Activated CD8-positive, alpha-beta T cell treated with anti-CD3 and anti-CD28 coated beads, Interleukin-2, amount 10 ng/mL, durations not matched to agents 7 days and 5 days (primary cell): ENCODE results near the gene NECTIN2. TPM values are rescaled to one million over a fixed set of nuclear protein-coding genes. Genes with fewer than 3 reads are reported as not detected.
"Not testable (repeated sequence)": the region's sequence is repeated elsewhere in the genome, so short reads cannot be mapped to it uniquely, and the experiment has no call there.

Experiments used
- ATAC-seq: fragments of 150-1000 bp; cut with Tn5 transposase; one replicate; pipeline ENCODE4 v1.10.0; 2021; ENCODE audit warnings: moderate library complexity
- CTCF ChIA-PET: fragments of 350-600 bp; sonication (Branson Sonifier 250); formaldehyde crosslinking; loops from one replicate; lab custom pipeline; 2021; ENCODE audit warnings: antibody characterized with exemption; lab: Charles Lee
- POLR2A ChIA-PET: fragments of 350-600 bp; sonication (Branson Sonifier 250); formaldehyde crosslinking; loops from one replicate; lab custom pipeline; 2021; ENCODE audit warnings: antibody characterized with exemption; lab: Charles Lee
- DNase-seq: peaks from one replicate; pipeline ENCODE4 v3.0.0-alpha.2; 2020
- H3K27ac Mint-ChIP-seq: one replicate; pipeline ENCODE4 v1.8.0; 2021; ENCODE audit warnings: mild to moderate bottlenecking, mixed read lengths
- H3K27me3 Mint-ChIP-seq: one replicate; pipeline ENCODE4 v1.8.0; 2021; ENCODE audit warnings: low read depth, mixed read lengths
- H3K36me3 Mint-ChIP-seq: one replicate; pipeline ENCODE4 v1.8.0; 2021; ENCODE audit warnings: low read depth, mixed read lengths
- H3K4me1 Mint-ChIP-seq: one replicate; pipeline ENCODE4 v1.8.0; 2021; ENCODE audit warnings: low read depth, mixed read lengths
- H3K4me3 Mint-ChIP-seq: one replicate; pipeline ENCODE4 v1.8.0; 2021; ENCODE audit warnings: mild to moderate bottlenecking, mixed read lengths
- H3K9me3 Mint-ChIP-seq: one replicate; pipeline ENCODE4 v1.8.0; 2022; ENCODE audit warnings: mixed read lengths; ENCODE audit not compliant: insufficient read depth
- total RNA-seq, 2 experiments: library from RNA; stranded (reverse); gene quantifications; one replicate each; pipeline ENCODE4 v1.2.3, GENCODE V29; 2021

The NECTIN2 gene
- total RNA-seq, 2 experiments from 2014 or later: 0.26 to 0.31 TPM

GRCh38 chr19:44861576-44861975 is 15.5 kb downstream of the NECTIN2 start:
- H3K4me1 Mint-ChIP-seq, ATAC-seq, H3K27me3 Mint-ChIP-seq, H3K9me3 Mint-ChIP-seq, H3K27ac Mint-ChIP-seq, H3K36me3 Mint-ChIP-seq, POLR2A ChIA-PET, CTCF ChIA-PET, DNase-seq, H3K4me3 Mint-ChIP-seq: not testable (repeated sequence)

- no peaks in the 10 kb centered on the region for H3K4me1 Mint-ChIP-seq
- CTCF ChIA-PET: no interaction called here
- peaks cover 5% of the 10 kb centered on the region for H3K27me3 Mint-ChIP-seq
- no peaks in the 10 kb centered on the region for H3K9me3 Mint-ChIP-seq
- DNase-seq (no peak), ATAC-seq (no peak)
- H3K4me3 Mint-ChIP-seq: no peak overlapping the region
- H3K27ac Mint-ChIP-seq: no peak overlapping the region
- POLR2A ChIA-PET: no interaction called here
- H3K36me3 Mint-ChIP-seq: no peaks in the 10 kb centered on the region
These were observed 17.9 kb downstream of the NECTIN2 start for GRCh38 chr19:44863990-44864389.

GRCh38 chr19:44865196-44865767 is 19.2 kb downstream of the NECTIN2 start:
- DNase-seq (no peak), ATAC-seq (no peak)
- no peaks in the 10 kb centered on the region for H3K9me3 Mint-ChIP-seq
- H3K4me1 Mint-ChIP-seq: no peaks in the 10 kb centered on the region
- CTCF ChIA-PET: no interaction called here
- H3K27ac Mint-ChIP-seq: no peak overlapping the region
- H3K4me3 Mint-ChIP-seq: no peak overlapping the region
- peaks cover 5% of the 10 kb centered on the region for H3K27me3 Mint-ChIP-seq
- no peaks in the 10 kb centered on the region for H3K36me3 Mint-ChIP-seq
- POLR2A ChIA-PET: no interaction called here

GRCh38 chr19:44866664-44867063 is 20.6 kb downstream of the NECTIN2 start:
- POLR2A ChIA-PET: no interaction called here
- CTCF ChIA-PET: no interaction called here
- H3K27ac Mint-ChIP-seq: no peak overlapping the region
- ATAC-seq: no peak
- H3K36me3 Mint-ChIP-seq: no peaks in the 10 kb centered on the region
- H3K4me1 Mint-ChIP-seq: no peaks in the 10 kb centered on the region
- DNase-seq: no peak
- no peaks in the 10 kb centered on the region for H3K9me3 Mint-ChIP-seq
- no peak overlapping the region for H3K4me3 Mint-ChIP-seq
- H3K27me3 Mint-ChIP-seq: no peaks in the 10 kb centered on the region

GRCh38 chr19:44867578-44867977 is 21.5 kb downstream of the NECTIN2 start:
- Mint-ChIP-seq H3K27me3 (no peaks in the 10 kb centered on the region), H3K36me3 (no peaks in the 10 kb centered on the region), H3K4me3 (no peak overlapping the region), H3K9me3 (no peaks in the 10 kb centered on the region), H3K27ac (no peak overlapping the region), H3K4me1 (no peaks in the 10 kb centered on the region)
- ChIA-PET CTCF (no interaction called here), POLR2A (no interaction called here)
- DNase-seq (no peak), ATAC-seq (no peak)

DNA sequence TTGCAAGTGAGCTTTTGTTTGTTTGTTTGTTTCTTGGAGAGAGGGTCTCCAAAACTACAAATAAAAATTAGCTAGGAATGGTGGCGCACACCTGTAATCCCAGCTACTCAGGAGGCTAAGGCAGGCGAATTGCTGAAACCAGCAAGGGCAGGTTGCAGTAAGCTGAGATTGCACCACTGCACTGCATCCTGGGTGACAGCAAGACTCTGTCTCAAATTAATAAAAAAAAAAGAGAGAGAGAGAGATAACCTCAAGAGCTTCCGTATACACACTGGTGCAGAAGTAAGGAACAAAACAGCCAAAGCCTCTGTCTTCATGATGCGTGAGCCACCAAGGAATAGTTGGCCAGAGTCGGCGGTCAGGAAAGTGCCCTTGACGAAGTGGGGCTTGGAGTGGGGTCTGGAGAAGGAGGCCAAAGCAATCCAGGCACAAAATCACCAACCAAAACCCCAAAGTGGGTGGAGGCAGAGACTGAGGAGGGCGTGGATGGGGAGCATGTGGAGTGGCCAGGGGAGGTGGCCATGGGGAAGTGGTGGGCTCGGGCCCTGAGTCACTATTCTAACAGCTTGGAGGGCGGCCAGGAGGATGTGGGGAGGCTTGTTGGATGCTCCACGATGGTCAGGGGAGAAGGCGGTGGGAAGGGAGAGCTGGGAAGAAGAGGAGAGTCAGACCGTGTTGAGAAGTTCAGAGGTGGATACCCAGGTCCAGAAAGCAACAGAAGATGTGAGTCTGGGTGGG is 23.8 kb downstream of the NECTIN2 start:
- no peaks in the 10 kb centered on the region for H3K27me3 Mint-ChIP-seq
- ChIA-PET CTCF (interaction anchor here (0.9 kb wide), 1 partner anchor 146 kb away, joined by 4 read pairs; no protein-coding TSS in a partner anchor), POLR2A (no interaction called here)
- DNase-seq (no peak), ATAC-seq (no peak)
- no peak overlapping the region for H3K27ac Mint-ChIP-seq
- no peaks in the 10 kb centered on the region for H3K9me3 Mint-ChIP-seq
- H3K4me1 Mint-ChIP-seq: no peaks in the 10 kb centered on the region
- no peak overlapping the region for H3K4me3 Mint-ChIP-seq
- H3K36me3 Mint-ChIP-seq: no peaks in the 10 kb centered on the region

GRCh38 chr19:44871809-44872208 is 25.7 kb downstream of the NECTIN2 start:
- H3K9me3 Mint-ChIP-seq: no peaks in the 10 kb centered on the region
- H3K36me3 Mint-ChIP-seq: no peaks in the 10 kb centered on the region
- ATAC-seq: no peak
- CTCF ChIA-PET: no interaction called here
- H3K27me3 Mint-ChIP-seq: no peaks in the 10 kb centered on the region
- H3K4me3 Mint-ChIP-seq: no peak overlapping the region
- DNase-seq: no peak
- H3K4me1 Mint-ChIP-seq: peaks cover under 1% of the 10 kb centered on the region
- H3K27ac Mint-ChIP-seq: no peak overlapping the region
- POLR2A ChIA-PET: interaction anchor here (0.6 kb wide), 1 partner anchor 1109 kb away, joined by 3 read pairs; no protein-coding TSS in a partner anchor

DNA sequence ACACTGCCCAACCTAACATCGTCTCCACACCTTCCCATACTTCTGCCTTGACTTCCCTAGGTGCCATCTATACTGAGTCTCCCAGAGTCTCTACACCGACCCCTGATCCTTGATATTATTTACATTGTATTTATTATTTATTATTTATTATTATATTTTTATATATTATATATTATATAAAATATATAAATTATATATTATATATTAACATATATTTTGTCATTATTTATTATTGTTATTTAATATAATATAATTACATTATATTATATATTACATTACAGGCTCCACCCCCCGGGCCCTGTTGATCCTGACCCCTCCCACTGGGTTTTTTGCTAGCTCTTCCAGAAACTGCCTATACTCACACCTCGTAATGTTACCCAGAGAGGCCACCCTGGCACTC is 26.6 kb downstream of the NECTIN2 start:
- H3K4me1 Mint-ChIP-seq: peaks cover 9% of the 10 kb centered on the region
- ATAC-seq: no peak
- H3K4me3 Mint-ChIP-seq: no peak overlapping the region
- DNase-seq: no peak
- POLR2A ChIA-PET: interaction anchor here (0.5 kb wide), 1 partner anchor 408 kb away, joined by 3 read pairs; no protein-coding TSS in a partner anchor
- CTCF ChIA-PET: no interaction called here
- no peak overlapping the region for H3K27ac Mint-ChIP-seq
- no peaks in the 10 kb centered on the region for H3K9me3 Mint-ChIP-seq
- no peaks in the 10 kb centered on the region for H3K36me3 Mint-ChIP-seq
- H3K27me3 Mint-ChIP-seq: no peaks in the 10 kb centered on the region

DNA sequence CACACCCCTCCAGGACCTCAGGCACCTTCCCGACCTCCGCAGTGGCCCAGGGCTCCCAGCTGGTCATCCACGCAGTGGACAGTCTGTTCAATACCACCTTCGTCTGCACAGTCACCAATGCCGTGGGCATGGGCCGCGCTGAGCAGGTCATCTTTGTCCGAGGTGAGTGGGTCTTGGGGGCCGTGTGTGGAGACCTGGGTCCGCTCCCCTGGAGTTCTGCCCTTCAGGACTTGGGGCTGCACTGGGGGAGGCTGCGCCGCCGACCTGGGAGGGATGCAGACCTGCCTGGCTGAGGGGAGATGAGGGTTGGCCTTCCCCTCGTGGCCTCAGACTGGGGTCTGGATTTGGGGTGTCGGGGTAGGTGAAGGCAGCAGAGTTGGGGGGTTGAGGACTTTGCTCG is 28.2 kb downstream of the NECTIN2 start:
- Mint-ChIP-seq H3K9me3 (no peaks in the 10 kb centered on the region), H3K4me3 (no peak overlapping the region), H3K4me1 (peaks cover 15% of the 10 kb centered on the region), H3K27me3 (no peaks in the 10 kb centered on the region), H3K27ac (no peak overlapping the region), H3K36me3 (no peaks in the 10 kb centered on the region)
- DNase-seq (no peak), ATAC-seq (no peak)
- CTCF ChIA-PET: interaction anchor here (1.5 kb wide), 1 partner anchor 150 kb away, joined by 3 read pairs; no protein-coding TSS in a partner anchor
- POLR2A ChIA-PET: interaction anchor here (1.0 kb wide), 1 partner anchor 9 kb away, joined by 3 read pairs; no protein-coding TSS in a partner anchor

DNA sequence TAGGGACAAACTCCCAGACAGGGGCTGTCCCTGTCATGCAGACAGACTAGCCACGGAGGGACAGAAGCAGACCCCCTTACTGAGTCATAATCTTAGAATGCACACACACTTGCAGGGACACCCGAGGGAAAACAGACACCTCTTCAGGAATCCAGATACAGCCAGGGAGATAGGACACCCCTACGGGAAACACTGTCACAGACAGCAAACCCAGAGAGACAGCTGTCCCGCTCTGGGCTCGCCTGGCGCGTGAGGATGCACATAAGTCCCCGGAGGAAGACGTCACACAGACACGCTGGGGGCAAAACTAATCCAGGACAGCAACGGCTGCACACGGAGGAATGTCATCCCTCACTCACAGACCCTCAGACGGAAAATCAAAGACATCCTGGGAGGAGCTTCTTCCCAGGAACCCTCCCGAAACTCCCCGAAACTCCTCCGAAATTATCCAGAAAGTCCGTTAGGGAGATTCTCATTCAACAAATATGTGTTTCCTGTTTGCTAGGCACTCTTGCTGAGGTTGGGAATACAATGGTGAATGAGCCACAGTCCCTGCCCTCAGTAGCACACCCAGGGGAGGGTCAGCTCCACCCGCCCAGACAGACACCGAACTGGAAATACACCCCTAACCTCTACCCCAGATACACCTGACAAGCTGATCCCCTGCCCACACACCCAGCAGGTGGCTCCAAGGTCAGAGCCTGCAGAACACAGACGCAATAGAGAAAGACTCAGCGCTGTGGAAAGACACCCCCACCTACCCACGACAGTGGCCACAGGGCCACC is 29.8 kb downstream of the NECTIN2 start:
- ATAC-seq: no peak
- Mint-ChIP-seq H3K27me3 (no peaks in the 10 kb centered on the region), H3K4me3 (no peak overlapping the region), H3K36me3 (no peaks in the 10 kb centered on the region), H3K27ac (no peak overlapping the region), H3K9me3 (no peaks in the 10 kb centered on the region), H3K4me1 (peaks cover 15% of the 10 kb centered on the region)
- POLR2A ChIA-PET: no interaction called here
- CTCF ChIA-PET: no interaction called here
- no peak for DNase-seq

DNA sequence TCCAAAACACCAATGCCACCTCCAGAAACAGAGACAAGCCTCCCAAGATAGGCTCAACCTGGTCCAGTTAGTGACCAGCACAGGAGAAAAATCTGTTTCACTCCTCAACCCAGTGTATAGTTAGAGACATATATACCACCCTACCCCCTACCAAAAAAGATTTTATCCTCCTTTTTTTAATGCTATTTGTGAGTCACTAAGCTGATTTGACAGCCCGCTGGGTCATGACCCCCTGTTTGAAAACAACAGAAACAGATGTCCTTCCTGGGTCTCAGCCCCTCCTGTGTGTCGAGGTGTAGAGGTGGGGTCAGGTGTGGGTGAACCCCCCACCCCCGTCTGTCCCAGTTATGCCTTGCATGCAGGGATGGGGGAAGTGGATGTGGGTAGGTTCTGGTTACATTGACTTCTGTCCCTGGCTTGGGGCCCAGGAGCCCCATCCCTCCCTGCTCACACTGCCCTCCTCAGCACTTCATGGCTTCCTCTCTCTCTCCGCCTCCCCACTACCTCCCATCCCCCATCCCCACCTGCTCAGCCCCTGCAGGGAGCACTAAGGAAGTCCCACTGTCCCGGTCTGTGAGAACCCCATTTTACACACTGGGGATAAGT is 30.9 kb downstream of the NECTIN2 start:
- peak; percentile 34 for ATAC-seq
- POLR2A ChIA-PET: no interaction called here

More for the DNA sequence above, 30.9 kb downstream of the NECTIN2 start:
- no peak overlapping the region for H3K4me3 Mint-ChIP-seq
- CTCF ChIA-PET: no interaction called here
- no peaks in the 10 kb centered on the region for H3K36me3 Mint-ChIP-seq
- H3K27ac Mint-ChIP-seq: peak overlapping the region; percentile 73
- peak; percentile 32 for DNase-seq
- H3K27me3 Mint-ChIP-seq: no peaks in the 10 kb centered on the region
- no peaks in the 10 kb centered on the region for H3K9me3 Mint-ChIP-seq
- H3K4me1 Mint-ChIP-seq: peaks cover 15% of the 10 kb centered on the region
